Measurements from ENCODE around the gene CACTIN.
"Not testable (repeated sequence)": the region's sequence is repeated elsewhere in the genome, so short reads cannot be mapped to it uniquely, and the experiment has no call there.

Gene CACTIN

GRCh38 chr19:3653865-3654513 lies 27.4 kb upstream of the CACTIN start:
- DNase-seq (ENCODE audit: low spot score) = no peak
- TF ChIP-seq CTCF (IDR thresholded peaks at IDR 0.05; ENCODE audit: extremely low read depth, missing control alignments) = no peak

- no peak for DNase-seq (ENCODE audit: low spot score)
- no peak for TF ChIP-seq CTCF (IDR thresholded peaks at IDR 0.05; ENCODE audit: extremely low read depth, missing control alignments)
These were observed 26.6 kb upstream of the CACTIN start for GRCh38 chr19:3653081-3653795.

- TF ChIP-seq CTCF (IDR thresholded peaks at IDR 0.05; ENCODE audit: extremely low read depth, missing control alignments) = no peak
- DNase-seq (ENCODE audit: low spot score) = no peak
These were observed 25.8 kb upstream of the CACTIN start for GRCh38 chr19:3652422-3652821.

- no peak for DNase-seq (ENCODE audit: low spot score)
- TF ChIP-seq CTCF (IDR thresholded peaks at IDR 0.05; ENCODE audit: extremely low read depth, missing control alignments) = no peak
These were observed 25.1 kb upstream of the CACTIN start for GRCh38 chr19:3651684-3652083.

- TF ChIP-seq CTCF (IDR thresholded peaks at IDR 0.05; ENCODE audit: extremely low read depth, missing control alignments) = no peak
- no peak for DNase-seq (ENCODE audit: low spot score)
These were observed 23.3 kb upstream of the CACTIN start for GRCh38 chr19:3649888-3650287.

- DNase-seq (ENCODE audit: low spot score) = no peak
- no peak for TF ChIP-seq CTCF (IDR thresholded peaks at IDR 0.05; ENCODE audit: extremely low read depth, missing control alignments)
These were observed 21.7 kb upstream of the CACTIN start for GRCh38 chr19:3648037-3648905.

- not testable (repeated sequence) for DNase-seq (ENCODE audit: low spot score)
These were observed 20.5 kb upstream of the CACTIN start for GRCh38 chr19:3647102-3647501.
